ENCODE measurements around the gene CAMKK1.

DNA sequence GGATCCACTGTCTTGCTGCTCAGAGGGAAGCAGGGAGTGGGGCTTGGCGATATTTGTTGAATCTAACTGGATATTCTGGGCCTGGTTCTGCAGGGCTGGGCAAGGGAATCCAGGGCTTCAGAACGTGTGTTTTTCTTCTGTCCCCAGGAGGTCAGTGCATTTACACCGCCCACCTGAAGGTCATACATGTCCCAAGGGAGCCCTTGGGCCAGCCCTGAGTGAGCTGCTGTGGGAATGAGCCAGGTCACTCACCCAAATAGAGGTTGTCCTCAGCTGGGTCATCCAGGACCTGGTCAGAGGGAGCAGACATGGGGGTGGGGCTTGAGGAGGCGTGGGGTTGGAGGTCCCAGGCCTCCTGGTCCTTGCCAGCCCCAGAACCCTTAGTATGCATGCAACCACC, 10.6 kb downstream of the CAMKK1 start:
- TF ChIP-seq SIN3A (IDR thresholded peaks at IDR 0.05; ENCODE audit: borderline replicate concordance, insufficient read depth, low read length) (no peak), POLR2AphosphoS5 (IDR thresholded peaks at IDR 0.05; ENCODE audit: low read depth, low read length) (no peak), TAF1 (IDR thresholded peaks at IDR 0.05; ENCODE audit: borderline replicate concordance, insufficient read depth, low read length) (no peak), FOXP2 (optimal IDR thresholded peaks at IDR 0.05; ENCODE audit: borderline replicate concordance, extremely low read depth, extremely low read length, insufficient read depth) (no peak)
- TF ChIP-seq, protein P1, sequence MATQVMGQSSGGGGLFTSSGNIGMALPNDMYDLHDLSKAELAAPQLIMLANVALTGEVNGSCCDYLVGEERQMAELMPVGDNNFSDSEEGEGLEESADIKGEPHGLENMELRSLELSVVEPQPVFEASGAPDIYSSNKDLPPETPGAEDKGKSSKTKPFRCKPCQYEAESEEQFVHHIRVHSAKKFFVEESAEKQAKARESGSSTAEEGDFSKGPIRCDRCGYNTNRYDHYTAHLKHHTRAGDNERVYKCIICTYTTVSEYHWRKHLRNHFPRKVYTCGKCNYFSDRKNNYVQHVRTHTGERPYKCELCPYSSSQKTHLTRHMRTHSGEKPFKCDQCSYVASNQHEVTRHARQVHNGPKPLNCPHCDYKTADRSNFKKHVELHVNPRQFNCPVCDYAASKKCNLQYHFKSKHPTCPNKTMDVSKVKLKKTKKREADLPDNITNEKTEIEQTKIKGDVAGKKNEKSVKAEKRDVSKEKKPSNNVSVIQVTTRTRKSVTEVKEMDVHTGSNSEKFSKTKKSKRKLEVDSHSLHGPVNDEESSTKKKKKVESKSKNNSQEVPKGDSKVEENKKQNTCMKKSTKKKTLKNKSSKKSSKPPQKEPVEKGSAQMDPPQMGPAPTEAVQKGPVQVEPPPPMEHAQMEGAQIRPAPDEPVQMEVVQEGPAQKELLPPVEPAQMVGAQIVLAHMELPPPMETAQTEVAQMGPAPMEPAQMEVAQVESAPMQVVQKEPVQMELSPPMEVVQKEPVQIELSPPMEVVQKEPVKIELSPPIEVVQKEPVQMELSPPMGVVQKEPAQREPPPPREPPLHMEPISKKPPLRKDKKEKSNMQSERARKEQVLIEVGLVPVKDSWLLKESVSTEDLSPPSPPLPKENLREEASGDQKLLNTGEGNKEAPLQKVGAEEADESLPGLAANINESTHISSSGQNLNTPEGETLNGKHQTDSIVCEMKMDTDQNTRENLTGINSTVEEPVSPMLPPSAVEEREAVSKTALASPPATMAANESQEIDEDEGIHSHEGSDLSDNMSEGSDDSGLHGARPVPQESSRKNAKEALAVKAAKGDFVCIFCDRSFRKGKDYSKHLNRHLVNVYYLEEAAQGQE (IDR thresholded peaks at IDR 0.05; ENCODE audit: insufficient read depth in 1 of 2, low read depth in 2 of 2, low read length in 2 of 2): no peak
